GM21723 (cell line): ENCODE data around the gene GALR2.

Source experiments
- ATAC-seq: cut with Tn5 transposase; IDR thresholded peaks from one replicate; pipeline ENCODE4 v1.9.1; 2021; ENCODE audit warnings: mild to moderate bottlenecking, moderate library complexity; ENCODE audit not compliant: unreplicated experiment

GALR2 gene

GRCh38 chr17:76078860-76079534, 4.4 kb downstream of the GALR2 start, which contains the start of gene ZACN:
ZACN (plus strand) TSS chr17:76079182; CDS start chr17:76079265, 83 bp downstream.
- no peak for ATAC-seq

DNA sequence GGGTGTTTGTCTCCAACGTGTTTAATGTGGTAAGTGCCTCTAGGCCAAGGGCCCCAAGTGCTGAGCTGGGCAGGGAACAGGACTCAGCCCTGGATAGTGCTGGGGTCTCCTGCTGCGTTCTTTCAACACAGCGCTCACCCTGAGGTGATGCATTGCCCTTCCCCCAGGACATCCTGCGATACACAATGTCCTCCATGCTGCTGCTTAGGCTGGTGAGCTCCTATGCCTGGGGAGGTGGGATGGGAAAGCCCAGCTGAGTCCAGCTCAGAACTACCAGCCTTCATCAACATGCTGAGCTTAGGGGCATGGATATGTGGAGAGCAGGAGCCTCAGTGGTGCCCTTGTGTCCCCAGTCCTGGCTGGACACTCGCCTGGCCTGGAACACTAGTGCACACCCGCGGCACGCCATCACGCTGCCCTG, 5.0 kb downstream of the GALR2 start:
- ATAC-seq: no peak

GRCh38 chr17:76079956-76080767, 5.6 kb downstream of the GALR2 start:
- no peak for ATAC-seq

DNA sequence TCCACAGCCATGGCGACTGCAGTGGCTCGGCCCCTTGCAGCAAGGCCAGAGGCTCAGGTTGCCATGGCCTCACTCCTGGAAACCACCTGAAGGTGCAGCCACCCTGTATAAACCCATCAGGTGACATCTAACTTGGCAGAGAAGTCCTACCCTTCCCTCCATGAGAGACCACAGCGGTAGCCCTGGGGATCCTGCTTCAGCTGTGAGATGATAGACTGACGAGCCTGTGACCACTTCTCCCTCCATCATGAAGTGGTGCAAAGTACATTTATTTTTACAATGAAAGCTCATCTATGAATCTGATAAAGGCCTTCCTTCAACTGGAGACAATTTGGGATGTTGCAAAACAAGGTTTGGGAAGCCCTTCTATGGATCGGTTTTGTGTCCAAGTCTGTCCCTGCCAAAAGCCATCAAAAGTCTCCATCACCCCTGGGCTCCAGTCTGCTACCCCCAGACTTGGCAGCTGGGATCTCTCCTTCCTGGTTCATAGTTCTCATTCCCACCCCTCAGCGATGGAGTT, 6.2 kb downstream of the GALR2 start:
- ATAC-seq: no peak

GRCh38 chr17:76081295-76082210, 7.0 kb downstream of the GALR2 start:
- no peak for ATAC-seq

DNA sequence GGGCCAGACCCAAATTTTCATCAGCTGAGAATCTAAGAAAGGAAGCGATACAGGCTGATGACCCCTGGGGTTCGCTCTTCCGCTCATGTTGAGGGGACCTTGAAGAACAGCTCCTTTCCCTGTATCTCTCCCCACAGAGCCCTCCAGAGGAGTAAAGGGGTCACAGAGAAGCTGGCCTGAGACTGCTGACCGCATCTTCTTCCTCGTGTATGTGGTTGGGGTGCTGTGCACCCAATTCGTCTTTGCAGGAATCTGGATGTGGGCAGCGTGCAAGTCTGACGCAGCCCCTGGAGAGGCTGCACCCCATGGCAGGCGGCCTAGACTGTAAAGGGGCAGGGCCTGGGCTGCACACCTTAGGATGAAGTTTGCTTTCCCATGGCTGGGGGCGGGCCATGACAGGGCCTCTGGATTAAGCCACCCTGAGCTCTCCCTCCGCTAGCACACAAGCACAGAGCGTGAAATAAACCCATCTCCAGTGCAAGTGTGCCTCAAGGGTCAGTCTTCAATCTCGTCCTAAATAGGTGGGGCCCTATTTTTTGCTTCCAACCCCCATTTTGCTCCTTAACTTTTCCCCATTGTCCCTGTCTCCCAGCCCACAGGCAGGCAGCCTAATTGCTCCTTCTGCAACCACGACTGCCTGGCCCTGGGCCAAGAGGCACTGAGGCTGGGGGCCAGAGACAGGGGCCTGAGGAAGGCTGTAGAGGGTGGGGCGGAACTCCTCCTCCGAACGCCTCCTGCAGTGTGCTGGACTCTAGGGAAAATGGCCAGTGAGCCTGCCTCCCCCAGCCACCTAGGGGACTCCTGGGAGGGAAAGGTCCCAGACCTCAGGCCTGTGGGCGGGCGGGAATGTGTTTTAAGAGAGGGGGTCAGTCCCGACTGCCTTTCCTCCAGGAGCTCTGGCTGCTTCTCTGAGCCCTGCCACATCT, 8.0 kb downstream of the GALR2 start:
- no peak for ATAC-seq

DNA sequence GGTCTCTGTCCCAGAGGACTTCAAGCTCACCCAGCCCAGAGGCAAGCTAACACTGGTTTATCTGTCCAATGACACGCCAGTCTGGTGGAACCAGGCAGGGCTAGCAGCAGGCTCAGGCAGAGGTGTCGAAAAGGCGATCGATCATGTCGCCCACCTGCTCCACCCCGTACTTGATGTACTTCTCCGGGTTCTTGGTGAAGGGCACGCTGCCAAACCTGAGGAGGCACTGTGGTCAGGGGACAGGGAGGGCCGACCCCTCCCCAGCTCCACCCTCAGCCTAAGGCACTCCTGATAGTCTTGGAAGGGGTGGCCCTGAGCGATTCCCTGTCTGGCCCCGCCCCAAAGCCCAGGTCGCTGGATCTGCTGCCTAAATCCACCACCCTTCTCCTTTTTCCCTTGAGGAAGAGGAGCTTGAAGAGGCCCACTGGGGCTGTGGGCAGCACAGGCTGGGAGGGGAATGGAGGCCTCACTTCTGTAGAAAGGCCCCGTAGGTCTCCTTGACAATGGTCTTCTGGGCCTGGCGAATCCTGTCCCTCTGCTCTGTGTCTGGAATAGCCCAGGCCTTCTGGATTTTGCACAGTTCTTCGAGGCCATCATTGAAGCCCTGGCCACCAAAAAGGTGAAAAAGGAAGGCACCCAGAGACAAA, 9.1 kb downstream of the GALR2 start:
- ATAC-seq: no peak

GRCh38 chr17:76085066-76085730, 10.6 kb downstream of the GALR2 start:
- ATAC-seq: no peak

DNA sequence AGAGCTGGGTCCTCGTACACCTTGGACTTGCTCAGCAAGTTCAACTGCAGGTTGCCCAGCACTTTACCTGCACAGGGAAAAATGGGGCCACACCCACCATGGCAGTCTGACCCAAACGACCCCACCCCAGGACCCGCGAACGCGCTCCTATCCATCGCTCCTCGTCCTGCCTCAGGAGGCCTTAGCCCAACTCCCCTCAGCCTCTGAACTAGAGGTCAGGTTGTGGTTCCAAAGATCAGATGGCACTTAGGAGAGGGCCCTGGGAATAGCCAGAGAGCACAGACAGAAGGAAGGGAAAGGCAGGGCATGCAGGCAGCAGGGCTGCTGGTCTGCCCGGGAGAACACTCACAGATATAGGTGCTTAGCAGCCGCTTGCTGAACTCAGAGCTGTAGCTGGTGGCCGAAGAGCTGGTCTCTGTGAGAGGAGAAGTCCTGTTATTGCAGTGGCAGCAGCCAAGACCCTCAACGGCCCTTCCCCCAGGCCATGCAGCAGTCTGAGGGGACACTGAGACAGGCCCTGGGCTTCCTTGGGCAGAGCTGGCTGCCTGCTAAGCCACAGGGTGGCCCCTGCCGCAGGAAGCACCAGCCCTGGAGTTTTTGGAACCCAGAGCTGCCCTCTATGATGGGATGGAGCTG, 11.3 kb downstream of the GALR2 start:
- no peak for ATAC-seq

DNA sequence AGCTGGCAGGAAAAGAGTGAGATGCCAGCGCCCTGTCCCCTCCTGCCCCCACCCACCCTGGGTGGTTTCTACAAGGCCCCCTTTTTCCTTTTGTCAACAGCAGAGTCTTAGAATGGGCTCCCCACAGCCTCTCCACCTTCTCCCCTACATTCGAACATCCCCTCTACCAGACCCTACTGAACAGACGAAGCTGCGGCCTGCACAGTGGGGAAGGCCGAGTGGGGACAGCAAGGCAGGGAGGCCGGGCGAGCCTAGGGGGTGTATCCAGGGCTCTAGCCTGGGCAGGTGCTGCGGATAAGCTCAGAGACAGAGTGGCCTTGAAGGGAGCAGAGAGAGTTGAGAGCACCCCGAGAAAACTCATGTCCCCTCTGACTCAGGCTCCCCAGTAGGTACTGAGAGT, 11.8 kb downstream of the GALR2 start:
- no peak for ATAC-seq

DNA sequence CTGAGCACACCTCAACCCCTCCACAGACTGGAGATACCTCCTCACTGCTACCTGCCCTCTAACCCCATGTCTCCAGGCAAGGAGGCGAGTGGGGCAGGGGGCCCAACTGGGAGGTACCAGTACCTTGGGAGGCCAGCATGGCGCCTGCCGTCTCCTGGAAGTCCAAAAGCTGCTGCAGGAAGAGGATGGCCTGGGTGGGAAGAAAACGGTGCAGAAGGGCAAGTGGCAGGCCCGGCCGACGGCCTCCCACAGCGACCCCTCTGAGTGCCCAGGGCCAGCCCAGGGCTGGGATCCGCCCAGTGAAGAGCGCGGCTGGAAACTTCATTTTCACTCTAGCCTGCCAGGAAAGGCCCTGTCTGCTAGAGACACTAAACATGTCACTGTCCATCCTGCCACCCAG, 12.9 kb downstream of the GALR2 start:
- ATAC-seq: no peak

DNA sequence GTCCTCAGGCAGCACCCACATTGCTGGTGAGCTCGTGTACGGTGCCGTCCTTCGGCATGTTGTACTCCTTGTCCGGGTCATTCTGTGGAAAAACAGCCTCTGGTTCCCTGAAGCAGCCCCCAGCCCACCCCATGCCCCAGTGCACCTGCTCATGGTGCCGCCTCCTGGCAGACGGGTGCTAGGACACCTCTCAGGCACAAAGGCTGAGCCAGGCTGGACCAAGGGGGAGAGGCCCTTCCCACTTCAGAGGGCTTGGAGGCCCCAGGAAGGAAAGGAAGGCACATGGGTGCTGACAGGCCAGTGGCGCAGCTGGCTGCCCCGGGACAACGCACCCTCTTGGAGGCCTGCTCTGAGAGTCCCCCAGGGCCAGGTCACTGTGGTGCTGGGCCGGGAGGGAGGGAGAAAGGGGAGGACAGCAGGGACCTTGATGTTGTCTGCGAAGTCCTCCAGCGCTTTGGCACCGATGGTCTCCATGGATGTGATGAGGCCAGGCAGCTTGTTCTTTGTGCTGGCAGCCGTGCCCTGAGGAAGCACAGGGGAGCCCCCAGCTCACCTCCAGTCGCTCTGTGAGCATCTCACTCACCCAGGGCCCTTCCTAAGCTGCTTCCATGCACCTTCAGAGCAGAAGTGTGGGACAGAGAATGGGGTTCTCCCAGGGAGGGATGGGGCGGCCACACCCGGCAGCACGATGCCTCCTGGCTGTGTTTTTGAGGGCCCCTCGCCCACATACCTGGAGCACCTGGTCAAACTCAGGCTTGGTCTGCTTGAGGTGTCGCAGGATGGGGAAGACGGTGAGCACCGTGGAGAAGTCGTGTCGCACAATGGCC, 13.7 kb downstream of the GALR2 start:
- no peak for ATAC-seq

DNA sequence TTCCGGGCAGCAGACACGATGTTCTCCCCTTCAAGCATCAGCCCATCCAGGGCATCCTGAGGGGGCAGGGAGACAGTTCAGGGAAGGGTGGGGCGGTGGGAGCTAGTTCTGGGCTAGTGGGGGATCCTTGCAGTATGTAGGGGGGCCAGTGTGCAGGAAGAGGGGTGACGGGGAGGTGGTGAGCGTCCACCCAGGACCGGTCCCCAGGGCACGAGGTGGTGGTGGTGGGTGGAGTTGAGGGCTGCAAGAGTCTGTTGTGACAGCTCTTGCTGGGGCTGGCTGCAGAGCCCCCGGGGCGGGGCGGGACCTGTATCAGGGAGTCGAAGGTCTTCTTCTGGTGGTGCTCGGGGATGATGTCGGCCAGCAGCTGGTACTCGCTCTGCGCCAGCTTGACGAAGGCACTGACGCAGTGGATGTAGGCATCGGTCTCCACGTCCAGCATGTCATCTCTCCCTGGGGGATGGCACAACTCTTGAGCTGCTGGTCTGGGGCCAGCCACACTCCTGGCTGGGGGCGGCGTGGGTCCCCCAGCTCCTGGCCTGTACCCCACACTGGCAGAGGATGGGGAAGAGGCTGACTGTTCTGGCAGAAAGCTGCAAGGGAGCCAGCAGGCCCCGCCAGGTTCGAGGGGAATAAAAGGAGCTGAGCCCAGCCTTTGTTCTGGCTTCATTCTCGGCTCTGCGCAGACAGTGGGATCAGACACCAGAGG, 14.4 kb downstream of the GALR2 start:
- no peak for ATAC-seq

- ATAC-seq: no peak
Observed at GRCh38 chr17:76089680-76090516, 15.3 kb downstream of the GALR2 start.

DNA sequence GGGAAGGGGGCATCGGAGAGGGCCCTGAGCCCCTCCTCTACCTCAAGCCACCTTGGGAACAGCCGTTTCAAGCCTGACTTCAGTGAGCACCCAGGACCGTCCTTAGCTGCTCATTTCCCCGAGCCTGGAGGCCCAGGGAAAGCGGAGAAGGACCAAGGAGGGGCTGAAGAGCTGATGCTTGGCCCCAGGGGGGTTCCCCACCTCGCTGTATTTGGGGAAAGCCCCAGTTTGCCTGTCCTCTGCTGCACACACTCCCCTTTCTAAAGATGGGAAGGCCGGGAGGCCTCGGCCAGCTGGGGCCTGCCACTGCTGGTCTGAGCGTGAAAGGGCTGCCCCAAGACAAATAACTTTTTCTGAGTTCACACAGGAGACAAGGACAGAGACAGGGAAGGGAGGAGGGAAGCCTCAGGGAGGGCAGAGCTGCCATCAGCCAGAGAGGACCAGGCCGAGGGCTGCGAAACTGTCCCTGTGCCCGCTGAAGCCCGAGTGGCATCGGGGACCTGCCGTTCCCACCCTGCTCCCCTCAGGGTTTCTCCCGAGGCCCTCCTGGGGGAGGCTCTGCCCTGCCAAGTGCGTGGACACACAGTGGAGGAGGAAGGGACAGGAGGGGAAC, 16.0 kb downstream of the GALR2 start:
- ATAC-seq: no peak
